GM19025 (cell line): ENCODE data around the gene CBX2.
"Not testable (repeated sequence)": the region's sequence is repeated elsewhere in the genome, so short reads cannot be mapped to it uniquely, and the experiment has no call there.

Experiments
- ATAC-seq: cut with Tn5 transposase; IDR thresholded peaks from one replicate; pipeline ENCODE4 v1.9.1; 2021; ENCODE audit warnings: mild to moderate bottlenecking, low read depth, moderate library complexity; ENCODE audit not compliant: unreplicated experiment

CBX2 gene

GRCh38 chr17:79742589-79742918 lies 35.4 kb upstream of the CBX2 start:
- no peak for ATAC-seq

GRCh38 chr17:79742951-79743476 lies 34.9 kb upstream of the CBX2 start:
- no peak for ATAC-seq

- no peak for ATAC-seq
Measured at GRCh38 chr17:79743614-79744013, 34.3 kb upstream of the CBX2 start.

GRCh38 chr17:79745641-79746105 lies 32.3 kb upstream of the CBX2 start:
- no peak for ATAC-seq

GRCh38 chr17:79746889-79747507 lies 30.9 kb upstream of the CBX2 start:
- ATAC-seq = no peak

- ATAC-seq = no peak
Measured at GRCh38 chr17:79747508-79748294, 30.2 kb upstream of the CBX2 start.

- no peak for ATAC-seq
Measured at GRCh38 chr17:79748295-79749099, 29.5 kb upstream of the CBX2 start.

GRCh38 chr17:79749156-79749815 lies 28.7 kb upstream of the CBX2 start:
- no peak for ATAC-seq

GRCh38 chr17:79749958-79750357 lies 28.0 kb upstream of the CBX2 start:
- ATAC-seq = no peak

GRCh38 chr17:79750650-79751545 lies 27.1 kb upstream of the CBX2 start:
- ATAC-seq = no peak

GRCh38 chr17:79752175-79752574 lies 25.8 kb upstream of the CBX2 start:
- ATAC-seq = no peak

- no peak for ATAC-seq
Measured at GRCh38 chr17:79754370-79754769, 23.6 kb upstream of the CBX2 start.

GRCh38 chr17:79754903-79755302 lies 23.0 kb upstream of the CBX2 start:
- not testable (repeated sequence) for ATAC-seq

GRCh38 chr17:79755591-79755990 lies 22.4 kb upstream of the CBX2 start:
- ATAC-seq = no peak

GRCh38 chr17:79757140-79757745 lies 20.7 kb upstream of the CBX2 start:
- ATAC-seq = no peak

- no peak for ATAC-seq
Measured at GRCh38 chr17:79758271-79758670, 19.7 kb upstream of the CBX2 start.

GRCh38 chr17:79760197-79760906 lies 17.6 kb upstream of the CBX2 start:
- no peak for ATAC-seq

- no peak for ATAC-seq
Measured at GRCh38 chr17:79761894-79762589, 15.9 kb upstream of the CBX2 start.
